Left cardiac atrium (tissue), 4 donors: ENCODE data around the gene AMMECR1L. TPM values are rescaled to one million over a fixed set of nuclear protein-coding genes. Genes with fewer than 3 reads are reported as not detected.
A peak's percentile ranks its signal among the peaks of the same experiment; 100 is the strongest.
"Not testable (repeated sequence)": the region's sequence is repeated elsewhere in the genome, so short reads cannot be mapped to it uniquely, and the experiment has no call there.

Experiments used
- ATAC-seq, 2 donors: fragments of 200-7000 bp; cut with Tn5 transposase; one replicate each; pipeline ENCODE4 v1.9.1; 2020; ENCODE audit warnings: mild to moderate bottlenecking in 2 of 2, moderate library complexity in 2 of 2
- DNase-seq: peaks from one replicate; pipeline ENCODE4 v3.0.0-alpha.2; 2020
- intact Hi-C, 2 donors: fragments of 100-400 bp; cut with DNase I; formaldehyde crosslinking; loops; one replicate each; pipeline versions ENCODE4 v1.14.1 to v1.15.1; 2022 to 2023
- total RNA-seq, 2 donors: library from RNA; stranded (reverse); fragmentation: NEBNext Ultra II Directional; extraction: Animal tissue kit (Norgen Biotek cat#: 25700); gene quantifications; one replicate each; pipeline ENCODE4 v1.2.1, GENCODE V29; 2021
- donor health status: DM: no; HTN: yes; CAD: no.
- donor health status: DM: no; HTN: yes; CAD: no; lungs with severe emphysema.
- donor health status: DM: yes; HTN: yes; CAD: no.
- donor health status: Dilated cardiomyopathy.

Gene AMMECR1L
- total RNA-seq, 2 donors from 2014 or later: 8.0 to 11.7 TPM

GRCh38 chr2:127890756-127891155, 5.0 kb upstream of the AMMECR1L start:
- ATAC-seq, DNase-seq: not testable (repeated sequence)
- intact Hi-C loops: loop anchor here in 1 of 2 donors (10.0 kb wide), 1 partner anchor 204 kb away; the partner anchor contains the start of gene UGGT1

GRCh38 chr2:127888772-127889171, 3.0 kb upstream of the AMMECR1L start:
- intact Hi-C loops: loop anchor here in 1 of 2 donors (10.0 kb wide), 1 partner anchor 136 kb away; the partner anchor contains the start of gene SAP130
- DNase-seq: no peak
- ATAC-seq: no peak

- intact Hi-C loops: loop anchor here in 1 of 2 donors (10.0 kb wide), 1 partner anchor 137 kb away; the partner anchor contains the start of gene SAP130
- no peak for DNase-seq
Measured at GRCh38 chr2:127887776-127888130, 2.0 kb upstream of the AMMECR1L start.

GRCh38 chr2:127887082-127887775, 1.5 kb upstream of the AMMECR1L start:
- DNase-seq (no peak), ATAC-seq (no peak)
- intact Hi-C loops: loop anchor here in 1 of 2 donors (10.0 kb wide), 1 partner anchor 138 kb away; the partner anchor contains the start of gene SAP130

More at GRCh38 chr2:127887776-127888130, 2.0 kb upstream of the AMMECR1L start:
- no peak for ATAC-seq

- DNase-seq: not testable (repeated sequence)
- intact Hi-C loops: loop anchor here in 1 of 2 donors (10.0 kb wide), 1 partner anchor 138 kb away; the partner anchor contains the start of gene SAP130
- peak; percentile 38 to 66 for ATAC-seq
Measured at GRCh38 chr2:127886593-127886935, 808 bp upstream of the AMMECR1L start.

GRCh38 chr2:127884861-127885740, 655 bp downstream of the AMMECR1L start:
- intact Hi-C loops: loop anchor here in 1 of 2 donors (5.0 to 10.0 kb wide), 2 partner anchors 67 to 140 kb away; partner anchors contain the start of gene SAP130
- ATAC-seq (peak; percentile 50 to 58), DNase-seq (peak; percentile 61)

GRCh38 chr2:127884436-127884835, 1.3 kb downstream of the AMMECR1L start:
- intact Hi-C loops: loop anchor here in 1 of 2 donors (5.0 to 10.0 kb wide), 2 partner anchors 68 to 140 kb away; partner anchors contain the start of gene SAP130
- ATAC-seq (no peak), DNase-seq (no peak)

GRCh38 chr2:127879899-127880298, 5.9 kb downstream of the AMMECR1L start:
- DNase-seq (no peak), ATAC-seq (no peak)
- intact Hi-C loops: loop anchor here in 1 of 2 donors (5.0 to 10.0 kb wide), 2 partner anchors 72 to 145 kb away; partner anchors contain the start of gene SAP130

GRCh38 chr2:127877626-127878025, 8.1 kb downstream of the AMMECR1L start:
- no peak for ATAC-seq
- intact Hi-C loops: no loop called here

GRCh38 chr2:127877136-127877535, 8.6 kb downstream of the AMMECR1L start:
- DNase-seq: no peak
- no peak for ATAC-seq
- intact Hi-C loops: no loop called here

More at GRCh38 chr2:127877626-127878025, 8.1 kb downstream of the AMMECR1L start:
- no peak for DNase-seq

GRCh38 chr2:127874378-127875269, 11.1 kb downstream of the AMMECR1L start:
- no peak for DNase-seq
- intact Hi-C loops: no loop called here
- peak in 1 of 2 donors; percentile 38 for ATAC-seq

- no peak for DNase-seq
- intact Hi-C loops: no loop called here
- peak; percentile 70 to 76 for ATAC-seq
Measured at GRCh38 chr2:127873707-127874303, 12.0 kb downstream of the AMMECR1L start.

- ATAC-seq (no peak), DNase-seq (no peak)
- intact Hi-C loops: no loop called here
Measured at GRCh38 chr2:127872354-127872753, 13.4 kb downstream of the AMMECR1L start.

- ATAC-seq (no peak), DNase-seq (no peak)
- intact Hi-C loops: no loop called here
Measured at GRCh38 chr2:127865926-127866325, 19.8 kb downstream of the AMMECR1L start.

GRCh38 chr2:127864877-127865276, 20.9 kb downstream of the AMMECR1L start:
- DNase-seq (no peak), ATAC-seq (peak in 1 of 2 donors; percentile 16)
- intact Hi-C loops: no loop called here

- DNase-seq: no peak
- intact Hi-C loops: no loop called here
- ATAC-seq: no peak
Measured at GRCh38 chr2:127862228-127862627, 23.5 kb downstream of the AMMECR1L start.

- DNase-seq (no peak), ATAC-seq (no peak)
- intact Hi-C loops: no loop called here
Measured at GRCh38 chr2:127860130-127860529, 25.6 kb downstream of the AMMECR1L start.

GRCh38 chr2:127859712-127860085, 26.1 kb downstream of the AMMECR1L start:
- intact Hi-C loops: no loop called here
- ATAC-seq: no peak
- DNase-seq: peak; percentile 45
